Astrocyte of the spinal cord (primary cell): ENCODE results near the gene NXN.
A peak's percentile ranks its signal among the peaks of the same experiment; 100 is the strongest.

Experiments
- DNase-seq: peaks from one replicate; pipeline ENCODE4 v3.0.0; 2011; ENCODE audit warnings: low read depth, low spot score
- H3K4me3 ChIP-seq: 2 replicates; pipeline ENCODE4 v1.5.1; 2011; ENCODE audit warnings: low read depth, mild to moderate bottlenecking, low read length, moderate library complexity
- in situ Hi-C: cut with HindIII; loops from 2 replicates; pipeline ENCODE4 v1.10.0; 2017; ENCODE audit warnings: low sequenced_read_pairs
- TF ChIP-seq, protein P1 (sequence below): IDR thresholded peaks from 2 replicates; pipeline ENCODE4 v1.5.1; 2012; ENCODE audit warnings: low read depth, mild to moderate bottlenecking, low read length, inconsistent platforms

The NXN gene

GRCh38 chr17:946510-947236 is 32.9 kb downstream of the NXN start:
- TF ChIP-seq, protein P1, sequence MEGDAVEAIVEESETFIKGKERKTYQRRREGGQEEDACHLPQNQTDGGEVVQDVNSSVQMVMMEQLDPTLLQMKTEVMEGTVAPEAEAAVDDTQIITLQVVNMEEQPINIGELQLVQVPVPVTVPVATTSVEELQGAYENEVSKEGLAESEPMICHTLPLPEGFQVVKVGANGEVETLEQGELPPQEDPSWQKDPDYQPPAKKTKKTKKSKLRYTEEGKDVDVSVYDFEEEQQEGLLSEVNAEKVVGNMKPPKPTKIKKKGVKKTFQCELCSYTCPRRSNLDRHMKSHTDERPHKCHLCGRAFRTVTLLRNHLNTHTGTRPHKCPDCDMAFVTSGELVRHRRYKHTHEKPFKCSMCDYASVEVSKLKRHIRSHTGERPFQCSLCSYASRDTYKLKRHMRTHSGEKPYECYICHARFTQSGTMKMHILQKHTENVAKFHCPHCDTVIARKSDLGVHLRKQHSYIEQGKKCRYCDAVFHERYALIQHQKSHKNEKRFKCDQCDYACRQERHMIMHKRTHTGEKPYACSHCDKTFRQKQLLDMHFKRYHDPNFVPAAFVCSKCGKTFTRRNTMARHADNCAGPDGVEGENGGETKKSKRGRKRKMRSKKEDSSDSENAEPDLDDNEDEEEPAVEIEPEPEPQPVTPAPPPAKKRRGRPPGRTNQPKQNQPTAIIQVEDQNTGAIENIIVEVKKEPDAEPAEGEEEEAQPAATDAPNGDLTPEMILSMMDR, result no peak
- in situ Hi-C loops, result no loop called here
- DNase-seq, result no peak
- H3K4me3 ChIP-seq, result no peak overlapping the region

DNA sequence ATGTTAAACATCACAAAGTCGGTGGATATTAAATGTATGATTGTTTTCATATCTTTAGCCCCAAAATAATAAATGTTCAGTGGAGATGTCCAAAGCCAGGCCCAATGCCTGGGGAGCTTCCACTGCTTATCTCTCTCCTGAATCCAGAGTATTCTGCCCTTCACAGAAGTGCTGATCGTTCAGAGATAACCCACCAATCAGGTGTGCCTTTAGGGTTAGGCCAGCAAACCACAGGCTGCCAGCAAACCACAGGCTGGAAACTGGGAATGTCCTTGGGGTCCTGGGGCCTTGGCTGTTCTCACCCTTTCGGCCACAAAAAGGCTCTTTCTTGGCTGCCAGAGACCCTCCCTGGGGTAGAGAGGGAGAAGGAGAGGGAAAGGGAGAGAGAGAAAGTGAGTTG is 33.9 kb downstream of the NXN start:
- TF ChIP-seq, protein P1, result no peak
- no peak overlapping the region for H3K4me3 ChIP-seq
- in situ Hi-C loops, result no loop called here
- no peak for DNase-seq

GRCh38 chr17:944266-944826 is 35.2 kb downstream of the NXN start:
- TF ChIP-seq, protein P1, result no peak
- DNase-seq, result no peak
- in situ Hi-C loops, result no loop called here
- no peak overlapping the region for H3K4me3 ChIP-seq

- H3K4me3 ChIP-seq, result no peak overlapping the region
- TF ChIP-seq, protein P1, result no peak
- in situ Hi-C loops, result no loop called here
- no peak for DNase-seq
Observed at GRCh38 chr17:935485-935884, 44.1 kb downstream of the NXN start.

DNA sequence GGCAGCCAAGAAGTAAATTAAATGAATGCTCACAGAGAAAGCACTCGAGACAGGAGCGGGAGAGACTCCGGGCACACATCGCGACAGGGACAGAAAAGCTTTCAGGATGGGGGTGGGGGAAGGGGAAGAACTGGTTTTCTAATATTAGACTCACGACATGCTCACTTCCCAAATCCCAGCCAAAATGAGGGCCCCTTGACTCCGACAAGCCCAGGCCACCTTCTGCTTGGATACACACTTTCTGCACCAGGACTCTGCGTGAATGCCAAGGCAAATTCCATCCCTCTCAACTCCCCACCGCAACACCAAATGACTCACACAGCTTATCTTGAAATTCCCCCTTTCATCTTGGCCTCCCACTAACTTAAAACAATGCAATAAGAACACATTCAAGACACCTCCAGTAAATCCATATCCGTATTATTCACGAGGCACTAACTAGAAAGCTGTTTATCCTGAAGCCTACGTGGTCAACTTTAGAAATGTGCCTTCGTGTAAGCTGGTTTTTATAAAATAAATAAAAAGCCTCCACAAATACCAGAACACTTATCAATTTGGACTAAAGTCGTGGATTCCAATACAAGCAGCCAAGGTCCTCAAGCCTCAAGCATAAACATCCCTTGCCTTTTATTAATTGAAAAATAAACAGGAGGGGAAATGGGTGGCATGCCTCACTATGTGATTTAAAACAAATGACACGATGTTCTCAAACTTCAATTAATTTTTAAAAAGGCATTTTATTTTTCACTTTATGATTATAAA is 46.1 kb downstream of the NXN start:
- peak; percentile 95 for DNase-seq
- H3K4me3 ChIP-seq, result no peak overlapping the region
- in situ Hi-C loops, result no loop called here
- TF ChIP-seq, protein P1, result no peak

GRCh38 chr17:930258-930657 is 49.3 kb downstream of the NXN start:
- no peak for DNase-seq
- H3K4me3 ChIP-seq, result no peak overlapping the region
- TF ChIP-seq, protein P1, result no peak
- in situ Hi-C loops, result no loop called here
